ENCODE data around the gene PM20D2. TPM values are rescaled to one million over a fixed set of nuclear protein-coding genes. Genes with fewer than 3 reads are reported as not detected.

PM20D2 gene
- polyA plus RNA-seq, 12 donors = 23.1 to 327 (median 46.5) TPM

DNA sequence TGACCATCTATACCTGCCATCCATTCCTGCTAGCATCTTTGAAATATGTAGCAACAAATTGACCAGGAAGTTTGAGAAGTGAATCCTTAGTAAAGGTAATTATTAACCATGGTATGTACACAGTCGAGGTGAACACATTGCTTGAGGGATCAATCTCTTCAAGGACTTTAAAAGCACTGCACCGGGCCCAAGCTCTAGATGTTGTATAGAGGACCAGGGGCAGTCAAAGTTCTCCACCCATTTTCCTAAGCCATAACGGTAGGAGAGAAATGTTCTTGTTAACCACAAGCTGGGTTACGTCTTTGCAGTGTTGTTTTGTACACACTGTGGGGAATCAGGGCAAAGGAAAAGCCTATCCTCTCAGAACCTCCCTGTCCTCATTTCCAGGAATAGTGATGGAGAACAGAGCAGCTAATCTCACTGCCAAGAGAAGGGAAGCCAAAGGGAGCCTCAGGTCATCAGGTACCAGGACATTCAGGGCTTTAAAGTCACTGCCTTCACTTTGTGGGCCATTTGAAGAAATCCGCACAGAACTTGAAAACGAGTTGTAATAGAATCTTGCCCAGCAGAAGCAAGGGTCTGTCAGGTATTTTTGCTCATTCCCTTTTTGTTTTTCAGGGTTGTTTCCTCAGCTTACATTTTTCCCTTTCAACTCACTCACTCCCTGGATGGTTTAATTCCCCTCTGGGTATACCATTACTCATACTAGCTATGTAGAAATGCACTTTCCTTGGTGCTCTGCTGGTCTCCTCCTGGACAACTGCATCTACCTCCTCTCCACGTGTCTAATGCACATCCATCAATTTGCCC, 5.3 kb upstream of the PM20D2 start:
- DNase-seq = no peak

- no peak for DNase-seq
Measured at GRCh38 chr6:89144354-89144906, 1.4 kb upstream of the PM20D2 start.

GRCh38 chr6:89145091-89145955, 532 bp upstream of the PM20D2 start:
- peak; percentile 56 for DNase-seq

GRCh38 chr6:89146718-89147700, 1.2 kb downstream of the PM20D2 start:
- DNase-seq = peak; percentile 39

DNA sequence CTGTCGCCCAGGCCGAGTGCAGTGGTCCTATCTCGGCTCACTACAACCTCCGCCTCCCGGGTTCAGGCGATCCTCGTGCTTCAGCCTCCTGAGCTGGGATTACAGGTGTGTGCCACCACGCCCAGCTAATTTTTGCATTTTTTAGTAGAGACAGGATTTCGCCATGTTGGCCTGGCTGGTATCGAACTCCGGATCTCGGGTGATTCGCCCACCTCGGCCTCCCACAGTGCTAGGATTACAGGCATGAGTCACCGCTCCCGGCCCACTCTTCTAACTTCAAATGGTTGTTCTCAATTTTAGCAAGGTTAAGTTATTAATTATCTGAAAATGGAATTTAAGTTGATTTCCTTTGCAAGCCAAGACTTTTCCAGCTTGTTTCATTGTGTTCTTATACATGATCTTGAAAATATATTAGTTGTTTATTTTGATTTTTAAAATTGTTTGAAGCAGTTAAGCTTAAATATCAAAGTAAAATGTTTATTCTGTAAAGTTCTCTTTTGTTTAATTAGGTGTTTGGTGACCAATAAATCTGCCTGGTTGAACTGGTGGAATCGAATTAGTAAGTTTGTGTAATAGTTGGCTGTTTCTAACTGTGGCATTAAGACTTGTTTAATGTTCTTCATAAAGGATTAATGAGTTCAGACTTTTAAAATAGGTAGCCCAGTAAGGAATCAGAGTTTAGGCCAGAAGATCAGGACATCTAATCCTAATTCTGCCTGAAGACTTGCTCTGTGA, 2.3 kb downstream of the PM20D2 start:
- no peak for DNase-seq

DNA sequence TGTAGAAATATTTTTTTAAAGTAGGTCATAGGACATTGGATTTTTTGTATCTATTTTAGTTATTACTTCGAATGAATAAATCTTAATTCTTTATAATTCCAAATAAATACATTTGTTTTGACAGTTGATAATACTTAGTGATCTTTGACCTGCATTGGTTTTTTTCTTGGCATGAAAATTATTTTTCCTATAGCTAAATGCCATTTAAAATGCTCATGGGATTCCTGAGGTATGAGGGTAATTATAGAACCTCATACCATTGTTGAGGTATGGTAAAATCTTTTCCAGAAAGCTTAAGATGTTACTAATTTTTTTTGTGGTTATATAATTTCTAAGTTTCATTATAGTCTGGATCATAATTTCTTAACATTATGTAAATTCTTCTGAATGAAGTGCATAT, 8.3 kb downstream of the PM20D2 start:
- no peak for DNase-seq

GRCh38 chr6:89160331-89161092, 14.7 kb downstream of the PM20D2 start:
- no peak for DNase-seq

- DNase-seq = peak; percentile 24
Measured at GRCh38 chr6:89161326-89162046, 15.6 kb downstream of the PM20D2 start.

GRCh38 chr6:89162047-89162371, 16.2 kb downstream of the PM20D2 start:
- peak; percentile 42 for DNase-seq

DNA sequence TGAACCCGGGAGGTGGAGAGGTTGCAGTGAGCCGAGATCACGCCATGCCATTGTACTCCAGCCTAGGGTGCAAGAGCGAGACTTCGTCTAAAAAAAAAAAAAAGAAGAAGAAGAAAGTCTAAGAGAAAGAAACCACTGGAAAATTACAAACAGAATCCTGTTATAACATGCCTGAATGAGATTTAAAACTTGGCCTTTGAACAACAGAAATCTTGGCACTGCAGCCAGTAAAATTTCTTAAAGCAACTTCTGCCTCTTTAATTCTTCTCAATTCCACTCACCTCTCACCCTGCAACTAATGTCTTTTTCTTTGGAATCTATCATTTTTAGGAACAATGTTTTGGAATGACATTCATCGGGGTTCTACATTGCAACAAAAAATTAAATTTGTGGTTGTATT, 26.3 kb downstream of the PM20D2 start:
- DNase-seq = peak; percentile 31

DNA sequence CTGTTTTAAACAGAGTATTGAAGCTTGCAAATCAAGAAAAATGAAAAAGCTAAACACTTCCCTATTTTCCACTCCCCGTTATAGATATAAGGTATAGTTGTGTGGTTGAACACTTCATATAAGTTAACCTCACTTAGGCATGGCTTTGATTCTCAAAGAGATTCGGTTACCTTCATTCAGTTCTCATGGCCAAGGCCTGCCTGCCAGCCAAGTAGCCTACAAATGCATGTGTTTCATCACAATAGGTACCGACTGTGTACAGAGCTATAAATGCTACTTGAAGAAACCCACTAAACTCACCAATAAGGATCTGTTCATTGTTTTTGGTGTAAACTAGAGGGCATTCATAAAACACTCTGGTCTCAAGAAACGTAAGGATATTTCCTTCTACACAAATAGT, 27.8 kb downstream of the PM20D2 start:
- DNase-seq = no peak

- DNase-seq = no peak
Measured at GRCh38 chr6:89180112-89180511, 34.3 kb downstream of the PM20D2 start.

DNA sequence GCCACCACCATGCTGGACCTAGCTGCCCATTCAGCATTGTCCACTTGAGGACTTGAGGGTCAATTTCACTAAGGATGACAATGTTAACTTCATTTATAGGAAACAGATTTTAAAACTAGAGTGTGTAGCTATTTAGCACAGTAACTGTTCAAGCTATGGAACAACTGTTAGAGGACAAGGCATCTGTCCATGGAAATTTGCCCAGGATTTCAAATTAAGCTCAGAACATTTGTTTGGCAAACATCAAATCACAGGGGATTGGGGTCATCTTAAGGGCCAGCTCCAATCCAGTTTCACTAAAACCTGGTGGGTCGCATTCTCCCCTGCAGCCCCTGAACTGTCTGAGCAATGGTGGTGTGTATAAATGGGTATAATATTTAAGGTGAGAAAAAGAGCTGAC, 35.1 kb downstream of the PM20D2 start:
- DNase-seq = peak; percentile 84

DNA sequence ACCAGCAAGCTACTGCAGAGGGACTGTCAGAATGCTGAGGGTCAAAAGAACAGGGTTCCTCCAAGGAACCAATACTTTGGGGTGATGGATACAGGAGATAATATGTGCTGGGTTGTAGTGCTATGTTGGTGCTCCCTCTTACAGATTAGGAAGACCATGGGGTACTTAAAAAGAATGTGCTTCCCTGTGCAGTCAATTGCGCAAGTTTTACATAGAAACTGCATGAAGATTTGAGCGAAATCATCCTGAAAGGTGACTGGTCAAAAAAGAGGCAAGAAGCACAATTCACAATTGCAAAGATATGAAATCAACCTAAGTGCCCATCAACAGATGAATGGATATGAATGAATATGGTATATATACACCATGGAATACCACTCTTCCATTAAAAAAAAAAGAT, 37.4 kb downstream of the PM20D2 start:
- no peak for DNase-seq

GRCh38 chr6:89184344-89184743, 38.5 kb downstream of the PM20D2 start:
- no peak for DNase-seq

- DNase-seq = no peak
Measured at GRCh38 chr6:89186762-89187161, 40.9 kb downstream of the PM20D2 start.

DNA sequence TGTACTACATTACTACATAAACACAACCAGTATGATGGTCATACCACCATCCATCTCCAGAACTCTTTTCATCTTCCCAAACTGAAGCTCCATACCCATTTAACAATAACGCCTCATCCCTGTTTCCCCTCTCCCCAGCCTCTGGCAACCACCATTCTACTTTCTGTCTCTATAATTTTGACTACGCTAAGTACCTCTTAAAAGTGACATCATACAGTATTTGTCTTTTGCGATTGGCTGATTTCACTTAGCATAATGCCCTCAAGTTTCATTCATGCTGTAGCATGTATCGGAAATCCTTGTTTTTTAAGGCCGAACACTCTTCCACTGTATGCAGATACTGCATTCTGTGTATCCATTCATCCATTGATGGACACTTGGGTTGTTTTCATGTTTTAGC, 41.6 kb downstream of the PM20D2 start:
- no peak for DNase-seq

GRCh38 chr6:89190741-89191140, 44.9 kb downstream of the PM20D2 start:
- no peak for DNase-seq

DNA sequence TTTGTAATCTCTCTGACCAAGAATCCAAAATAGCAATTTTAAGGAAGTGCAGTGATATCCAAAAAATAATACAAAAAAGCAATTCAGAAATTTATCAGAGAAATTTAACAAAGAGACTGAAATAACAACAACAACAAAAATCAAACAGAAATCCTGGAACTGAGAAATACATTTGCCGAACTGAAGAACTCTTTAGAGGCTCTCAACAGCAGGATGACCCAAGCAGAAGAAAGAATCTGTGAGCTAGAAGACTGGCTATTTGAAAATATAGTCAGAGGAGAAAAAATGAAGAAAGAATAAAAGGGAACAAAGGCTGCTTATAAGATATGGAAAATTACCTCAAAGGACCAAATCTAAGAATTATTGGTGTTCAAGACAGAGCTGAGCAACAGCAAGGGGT, 48.7 kb downstream of the PM20D2 start:
- DNase-seq = no peak
